ENCODE results near the gene NMNAT3. TPM values are rescaled to one million over a fixed set of nuclear protein-coding genes. Genes with fewer than 3 reads are reported as not detected.
A peak's percentile ranks its signal among the peaks of the same experiment; 100 is the strongest.

Gene NMNAT3
- total and polyA plus RNA-seq, 8 donors, result 3.6 to 24.9 (median 7.0) TPM

DNA sequence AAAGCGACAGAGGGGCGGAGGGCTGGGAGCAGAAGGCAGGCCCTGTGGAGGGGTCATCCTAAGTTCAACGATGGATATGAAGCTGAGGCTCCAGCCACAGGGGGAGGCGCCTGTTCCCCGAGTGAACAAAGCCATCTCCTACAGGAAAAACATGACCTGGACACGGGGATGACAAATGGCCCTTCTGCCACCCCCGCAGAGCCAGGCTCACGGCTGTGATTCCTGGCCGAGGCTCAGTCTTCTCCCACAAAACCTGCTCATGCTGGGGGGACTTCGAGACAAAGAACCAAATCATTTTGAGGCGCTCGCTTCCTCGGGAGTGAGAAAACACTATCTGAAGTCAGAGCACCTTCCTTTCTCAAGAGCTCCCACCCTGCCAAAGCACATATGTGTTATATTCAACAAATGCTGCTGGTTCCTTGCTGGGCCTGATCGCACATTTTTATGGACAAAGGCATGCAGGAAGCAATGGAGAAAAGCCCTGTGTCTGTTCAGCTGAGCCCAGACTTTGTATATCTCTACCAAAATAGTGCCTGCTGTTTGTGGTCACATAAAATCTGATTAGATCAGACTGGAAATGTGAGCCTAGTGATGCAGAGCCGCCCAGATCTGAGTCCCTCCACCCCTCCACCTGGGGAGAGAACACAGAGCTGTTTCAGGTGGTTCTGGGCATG, 143.9 kb downstream of the NMNAT3 start:
- peak in 1 of 2 donors; percentile 90 for DNase-seq

DNA sequence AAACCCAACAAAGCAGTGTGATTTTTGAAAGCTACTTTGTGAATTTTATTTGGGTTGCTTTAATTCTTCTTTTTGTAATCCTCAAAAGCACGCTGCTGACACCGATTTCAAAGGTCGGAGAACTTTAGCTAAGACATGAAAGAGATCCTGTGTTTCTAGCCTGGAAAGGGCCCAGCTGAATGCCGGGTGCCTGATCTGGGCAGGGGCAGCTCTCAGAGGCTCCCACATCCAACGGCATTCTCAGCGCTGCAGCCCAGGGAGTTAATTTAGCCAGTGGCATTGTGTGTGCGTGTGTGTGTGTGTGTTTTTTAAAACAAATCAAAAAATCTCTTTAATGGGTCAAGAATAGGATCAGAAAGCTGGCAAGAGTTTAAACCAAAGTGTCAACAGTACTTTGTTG, 144.8 kb downstream of the NMNAT3 start:
- Histone ChIP-seq H3K27ac (peak overlapping the region in 2 of 5 donors; percentile 62 to 88), H3K4me1 (peaks cover 27 to 39% (median 34%) of the 10 kb centered on the region in 4 donors), H3K9me3 (no peaks in the 10 kb centered on the region), H3K27me3 (no peaks in the 10 kb centered on the region), H3K4me3 (no peak overlapping the region), H3K36me3 (no peaks in the 10 kb centered on the region)
- 45 to 73% (median 71%) methylated on average over 7 of the region's 7 CpGs for WGBS, 5 donors
- DNase-seq, result peak in 1 of 2 donors; percentile 50
- TF ChIP-seq, protein P1, sequence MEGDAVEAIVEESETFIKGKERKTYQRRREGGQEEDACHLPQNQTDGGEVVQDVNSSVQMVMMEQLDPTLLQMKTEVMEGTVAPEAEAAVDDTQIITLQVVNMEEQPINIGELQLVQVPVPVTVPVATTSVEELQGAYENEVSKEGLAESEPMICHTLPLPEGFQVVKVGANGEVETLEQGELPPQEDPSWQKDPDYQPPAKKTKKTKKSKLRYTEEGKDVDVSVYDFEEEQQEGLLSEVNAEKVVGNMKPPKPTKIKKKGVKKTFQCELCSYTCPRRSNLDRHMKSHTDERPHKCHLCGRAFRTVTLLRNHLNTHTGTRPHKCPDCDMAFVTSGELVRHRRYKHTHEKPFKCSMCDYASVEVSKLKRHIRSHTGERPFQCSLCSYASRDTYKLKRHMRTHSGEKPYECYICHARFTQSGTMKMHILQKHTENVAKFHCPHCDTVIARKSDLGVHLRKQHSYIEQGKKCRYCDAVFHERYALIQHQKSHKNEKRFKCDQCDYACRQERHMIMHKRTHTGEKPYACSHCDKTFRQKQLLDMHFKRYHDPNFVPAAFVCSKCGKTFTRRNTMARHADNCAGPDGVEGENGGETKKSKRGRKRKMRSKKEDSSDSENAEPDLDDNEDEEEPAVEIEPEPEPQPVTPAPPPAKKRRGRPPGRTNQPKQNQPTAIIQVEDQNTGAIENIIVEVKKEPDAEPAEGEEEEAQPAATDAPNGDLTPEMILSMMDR (IDR thresholded peaks at IDR 0.05), result no peak
- TF ChIP-seq EP300 (IDR thresholded peaks at IDR 0.05) (no peak), POLR2A (IDR thresholded peaks at IDR 0.05) (no peak), POLR2AphosphoS5 (IDR thresholded peaks at IDR 0.05) (no peak)
- intact Hi-C loops (cut with DNase I; ENCODE audit: low total_unique reads), result no loop called here

More for the DNA sequence above, 143.9 kb downstream of the NMNAT3 start:
- Histone ChIP-seq H3K4me3 (no peak overlapping the region), H3K27me3 (peaks cover 0 to 5% (median 3%) of the 10 kb centered on the region in 3 donors), H3K4me1 (peaks cover 27 to 45% (median 40%) of the 10 kb centered on the region in 4 donors), H3K27ac (peak overlapping the region in 4 of 5 donors; percentile 48 to 88 (median 69)), H3K36me3 (no peaks in the 10 kb centered on the region), H3K9me3 (no peaks in the 10 kb centered on the region)
- intact Hi-C loops (cut with DNase I; ENCODE audit: low total_unique reads), result no loop called here
- TF ChIP-seq, protein P1 (IDR thresholded peaks at IDR 0.05), result no peak
- TF ChIP-seq EP300 (IDR thresholded peaks at IDR 0.05), result no peak
- TF ChIP-seq POLR2A (IDR thresholded peaks at IDR 0.05), result no peak
- no peak for TF ChIP-seq POLR2AphosphoS5 (IDR thresholded peaks at IDR 0.05)
- WGBS, 5 donors, result 39 to 55% (median 54%) methylated on average over 15 of the region's 15 CpGs

DNA sequence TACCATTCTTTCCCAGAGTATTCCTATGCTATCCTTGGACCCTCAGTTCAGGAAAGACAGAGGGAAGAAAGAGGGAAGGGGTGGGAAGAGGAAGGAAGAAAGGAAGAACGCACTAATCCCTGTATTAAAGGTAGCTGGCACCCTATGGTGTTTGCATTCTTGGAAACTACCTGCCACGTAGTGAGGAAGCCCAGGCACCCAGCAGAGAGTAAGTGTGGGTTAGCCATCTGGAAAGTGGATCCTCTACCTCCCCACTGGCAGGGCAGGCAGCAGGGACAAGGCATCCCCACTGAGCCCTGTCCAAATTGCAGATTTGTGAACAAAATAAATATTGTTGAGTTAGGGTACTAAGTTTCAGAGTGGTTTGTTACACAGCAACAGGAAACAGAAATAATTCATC, 147.1 kb downstream of the NMNAT3 start:
- WGBS, 5 donors, result 80 to 92% (median 86%) methylated on average over 2 of the region's 2 CpGs
- TF ChIP-seq POLR2AphosphoS5 (IDR thresholded peaks at IDR 0.05) (no peak), EP300 (IDR thresholded peaks at IDR 0.05) (no peak), POLR2A (IDR thresholded peaks at IDR 0.05) (no peak)
- TF ChIP-seq, protein P1 (IDR thresholded peaks at IDR 0.05), result no peak
- peaks cover 0 to 10% (median 4%) of the 10 kb centered on the region in 4 donors for H3K36me3 ChIP-seq
- H3K27ac ChIP-seq, result no peak overlapping the region
- no peak for DNase-seq
- H3K9me3 ChIP-seq, result no peaks in the 10 kb centered on the region
- intact Hi-C loops (cut with DNase I; ENCODE audit: low total_unique reads), result no loop called here
- H3K27me3 ChIP-seq, result no peaks in the 10 kb centered on the region
- peaks cover 16 to 30% (median 26%) of the 10 kb centered on the region in 4 donors for H3K4me1 ChIP-seq
- no peak overlapping the region for H3K4me3 ChIP-seq

DNA sequence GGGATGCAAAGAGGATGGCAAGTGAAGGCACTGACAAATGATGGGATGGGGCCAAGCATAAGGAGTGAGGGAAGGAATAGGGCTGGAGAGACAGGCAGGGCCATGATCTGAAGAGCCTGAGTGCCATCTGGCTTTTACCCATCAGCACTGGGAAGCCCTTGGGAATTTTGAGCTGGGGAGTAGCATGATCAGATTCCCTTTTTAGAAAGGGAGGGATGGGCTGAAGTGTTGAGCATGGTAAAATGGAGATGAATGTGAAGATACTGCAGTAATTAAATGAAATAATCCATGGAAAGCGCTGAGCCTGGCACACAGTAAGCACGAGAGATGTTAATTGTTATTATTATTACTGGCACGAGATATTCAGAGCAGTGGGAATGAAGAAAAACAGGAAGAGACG, 148.1 kb downstream of the NMNAT3 start:
- DNase-seq, result no peak
- intact Hi-C loops (cut with DNase I; ENCODE audit: low total_unique reads), result no loop called here
- peaks cover 0 to 10% (median 4%) of the 10 kb centered on the region in 4 donors for H3K36me3 ChIP-seq
- H3K9me3 ChIP-seq, result no peaks in the 10 kb centered on the region
- peaks cover 7 to 19% (median 15%) of the 10 kb centered on the region in 4 donors for H3K4me1 ChIP-seq
- no peak for TF ChIP-seq POLR2AphosphoS5 (IDR thresholded peaks at IDR 0.05)
- TF ChIP-seq POLR2A (IDR thresholded peaks at IDR 0.05), result no peak
- TF ChIP-seq, protein P1 (IDR thresholded peaks at IDR 0.05), result no peak
- TF ChIP-seq EP300 (IDR thresholded peaks at IDR 0.05), result no peak
- H3K27me3 ChIP-seq, result no peaks in the 10 kb centered on the region
- no peak overlapping the region for H3K4me3 ChIP-seq
- H3K27ac ChIP-seq, result no peak overlapping the region
- WGBS, 5 donors, result 78 to 89% (median 86%) methylated on average over 4 of the region's 4 CpGs

Measured in stomach (tissue), 9 donors.